HG03521 (cell line): ENCODE results near the gene PIEZO1.

Experiments
- ATAC-seq: cut with Tn5 transposase; IDR thresholded peaks from one replicate; pipeline ENCODE4 v1.9.1; 2021; ENCODE audit warnings: mild to moderate bottlenecking, moderate library complexity; ENCODE audit not compliant: unreplicated experiment

Gene PIEZO1

GRCh38 chr16:88816736-88817535, 31.9 kb upstream of the PIEZO1 start:
- ATAC-seq, result no peak

GRCh38 chr16:88815901-88816589, 31.0 kb upstream of the PIEZO1 start:
- no peak for ATAC-seq

DNA sequence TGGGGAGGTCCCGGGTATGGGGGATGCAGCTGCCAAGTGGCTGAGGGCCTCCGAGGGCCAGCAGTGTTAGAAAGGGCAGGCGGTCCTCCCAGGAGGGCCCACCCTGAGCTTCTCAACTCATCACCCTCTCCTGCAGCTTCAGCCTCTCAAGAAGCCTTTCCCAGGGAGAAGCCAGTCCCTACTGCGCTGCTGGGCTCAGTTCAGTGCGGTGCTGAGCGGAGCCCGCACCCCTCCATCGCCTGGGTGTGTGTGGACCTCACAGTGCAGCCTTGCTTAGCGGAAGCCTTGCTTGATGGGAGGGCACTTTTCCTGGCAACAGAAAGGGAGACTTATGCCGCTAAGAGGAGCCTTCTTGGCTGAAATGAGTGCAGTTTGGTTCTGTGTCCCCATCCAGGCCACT, 30.2 kb upstream of the PIEZO1 start:
- no peak for ATAC-seq

- ATAC-seq, result no peak
Measured at GRCh38 chr16:88814144-88814502, 29.1 kb upstream of the PIEZO1 start.

DNA sequence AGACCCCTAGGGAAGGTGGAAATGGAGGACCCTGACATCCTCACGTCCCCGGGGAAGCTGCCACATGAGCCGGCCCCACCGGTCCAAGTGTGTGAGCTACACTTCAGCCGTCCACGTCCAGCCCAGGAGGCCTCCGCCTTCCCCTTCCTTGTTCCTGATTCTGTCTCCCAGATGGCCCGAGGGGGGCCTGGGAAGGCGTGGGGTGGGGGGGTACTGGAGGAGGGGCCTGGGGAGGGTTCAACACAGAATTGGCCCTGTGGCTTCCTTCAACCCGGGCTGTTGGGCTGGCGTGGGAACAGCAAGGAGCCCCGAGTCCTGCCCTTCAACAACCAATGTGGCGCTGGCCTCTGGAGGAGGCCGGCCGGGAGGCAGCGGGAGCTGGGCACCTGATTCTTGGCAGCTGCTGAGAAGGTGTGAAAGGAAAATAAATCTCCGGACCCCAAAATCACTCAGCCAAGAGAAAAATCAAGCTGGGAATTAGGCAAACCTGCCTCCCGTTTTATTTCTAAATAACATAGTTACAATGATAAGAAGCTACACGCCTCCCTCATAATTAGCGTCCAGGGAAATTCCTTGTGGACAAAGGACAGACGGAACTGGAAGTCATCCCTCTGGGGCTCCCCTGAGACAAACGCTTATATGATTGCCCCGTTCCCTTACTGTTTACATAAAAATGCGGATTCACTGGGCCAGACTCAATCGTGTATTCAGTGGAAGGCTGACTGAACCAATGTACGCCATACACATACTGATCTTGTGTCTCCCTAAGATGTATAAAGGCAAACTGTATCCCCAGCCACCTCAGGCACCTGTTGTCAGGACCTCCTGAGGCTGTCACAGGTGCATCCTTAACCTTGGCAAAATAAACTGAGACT, 28.5 kb upstream of the PIEZO1 start:
- ATAC-seq, result no peak

- ATAC-seq, result no peak
Measured at GRCh38 chr16:88812513-88813268, 27.7 kb upstream of the PIEZO1 start.

GRCh38 chr16:88811769-88812512, 26.9 kb upstream of the PIEZO1 start, which contains the start of gene APRT:
Gene APRT, minus strand, starts transcription at chr16:88811928. Its CDS starts 29 bp downstream, at chr16:88811899.
- peak; percentile 77 for ATAC-seq

DNA sequence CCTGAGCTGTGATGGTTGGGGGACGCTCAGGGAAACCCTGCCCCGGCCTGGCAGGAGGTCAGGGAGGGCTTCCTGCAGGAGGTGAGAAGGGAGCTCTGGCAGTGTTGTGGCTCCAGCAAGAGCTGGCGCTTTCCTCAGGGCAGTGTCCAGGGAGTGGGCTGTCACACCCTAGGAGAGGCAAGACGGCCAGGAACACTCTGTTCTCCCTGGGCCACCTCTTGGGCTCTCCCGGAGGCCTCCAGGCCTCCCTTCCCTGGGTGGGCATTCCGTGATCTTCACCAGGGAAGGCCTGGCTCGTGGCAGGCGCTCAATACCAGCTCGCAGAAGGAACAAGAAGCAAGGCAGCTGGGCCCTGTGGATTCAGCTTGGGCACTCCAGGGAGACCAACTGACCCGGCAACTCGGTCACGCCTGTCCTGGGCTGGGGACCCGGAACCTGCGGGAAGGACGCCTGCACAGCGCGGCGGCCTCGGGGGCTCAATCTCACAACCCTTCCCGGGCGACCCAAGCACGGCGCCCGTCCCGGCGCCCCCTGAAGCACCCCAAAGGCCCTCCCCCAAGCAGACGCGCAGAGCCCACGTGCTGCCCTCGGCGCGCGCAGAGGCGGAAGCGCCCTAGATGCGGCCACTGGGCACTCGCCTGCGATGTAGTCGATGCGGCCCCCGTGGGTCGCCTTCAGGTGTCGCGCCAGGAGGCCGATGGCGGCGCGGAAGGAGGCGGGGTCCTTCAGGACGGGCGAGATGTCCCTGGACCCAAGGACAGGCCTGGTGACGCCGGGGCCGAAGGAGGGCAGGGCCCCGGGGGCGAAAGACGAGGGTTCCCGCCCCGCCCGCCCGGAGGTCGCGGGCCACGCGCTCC, 26.1 kb upstream of the PIEZO1 start:
- ATAC-seq, result peak; percentile 47

DNA sequence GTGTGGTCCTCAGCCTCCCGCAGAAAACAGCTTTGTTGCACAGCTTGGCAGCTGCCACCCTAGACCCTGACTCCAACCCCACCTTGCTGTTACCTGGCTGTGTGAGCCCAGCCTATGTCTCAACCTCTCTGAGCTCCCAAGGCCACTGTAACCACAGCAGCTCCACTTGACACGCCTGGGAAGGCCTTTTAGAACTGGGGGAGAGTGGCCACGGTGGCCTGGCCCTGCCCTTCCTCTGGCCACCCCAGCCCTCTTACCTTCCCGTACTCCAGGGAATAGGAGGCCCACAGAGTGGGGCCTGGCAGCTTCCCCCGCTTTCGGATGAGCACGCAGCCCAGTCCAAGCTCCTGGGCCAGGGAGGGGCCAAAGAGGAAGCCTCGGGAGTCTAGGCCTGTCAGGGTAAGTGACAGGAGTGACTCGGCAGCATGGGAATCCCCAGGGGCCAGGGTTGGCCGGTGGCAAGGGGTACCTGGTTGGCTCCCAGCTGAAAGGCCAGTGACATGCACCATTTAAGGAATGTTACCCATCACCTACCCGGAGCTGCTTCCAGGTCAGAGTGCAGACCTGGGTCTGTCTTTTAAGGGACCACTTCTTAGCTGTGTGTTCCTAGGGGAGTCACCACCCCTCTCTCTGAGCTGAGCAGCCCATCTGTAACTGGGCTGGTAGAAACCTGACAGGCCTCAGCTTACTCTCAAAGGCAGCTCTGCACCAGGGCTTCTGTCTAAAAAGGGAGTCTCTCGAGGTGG, 25.3 kb upstream of the PIEZO1 start:
- ATAC-seq, result no peak

DNA sequence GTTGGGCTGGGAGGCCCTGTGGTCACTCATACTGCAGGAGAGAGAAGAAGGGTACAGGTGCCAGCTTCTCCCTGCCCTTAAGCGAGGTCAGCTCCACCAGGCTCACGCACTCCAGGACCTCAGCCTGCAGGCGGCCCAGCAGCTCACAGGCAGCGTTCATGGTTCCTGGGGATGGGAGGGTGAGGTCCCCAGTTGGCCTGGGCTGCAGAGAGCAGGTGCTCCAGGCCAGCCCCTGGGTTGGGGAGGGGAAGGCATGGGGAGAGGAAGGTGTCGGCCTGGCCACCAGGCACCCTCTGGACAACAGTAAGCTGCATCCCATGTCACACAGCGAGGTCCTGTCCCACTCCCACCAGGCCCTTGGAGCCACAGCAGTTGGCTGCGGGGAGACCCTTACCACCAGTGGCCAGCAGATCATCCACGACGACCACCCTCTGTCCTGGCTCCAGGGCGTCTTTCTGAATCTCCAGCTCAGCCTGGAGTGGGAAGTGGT, 24.7 kb upstream of the PIEZO1 start:
- no peak for ATAC-seq

- ATAC-seq, result no peak
Measured at GRCh38 chr16:88809068-88809675, 24.2 kb upstream of the PIEZO1 start.

DNA sequence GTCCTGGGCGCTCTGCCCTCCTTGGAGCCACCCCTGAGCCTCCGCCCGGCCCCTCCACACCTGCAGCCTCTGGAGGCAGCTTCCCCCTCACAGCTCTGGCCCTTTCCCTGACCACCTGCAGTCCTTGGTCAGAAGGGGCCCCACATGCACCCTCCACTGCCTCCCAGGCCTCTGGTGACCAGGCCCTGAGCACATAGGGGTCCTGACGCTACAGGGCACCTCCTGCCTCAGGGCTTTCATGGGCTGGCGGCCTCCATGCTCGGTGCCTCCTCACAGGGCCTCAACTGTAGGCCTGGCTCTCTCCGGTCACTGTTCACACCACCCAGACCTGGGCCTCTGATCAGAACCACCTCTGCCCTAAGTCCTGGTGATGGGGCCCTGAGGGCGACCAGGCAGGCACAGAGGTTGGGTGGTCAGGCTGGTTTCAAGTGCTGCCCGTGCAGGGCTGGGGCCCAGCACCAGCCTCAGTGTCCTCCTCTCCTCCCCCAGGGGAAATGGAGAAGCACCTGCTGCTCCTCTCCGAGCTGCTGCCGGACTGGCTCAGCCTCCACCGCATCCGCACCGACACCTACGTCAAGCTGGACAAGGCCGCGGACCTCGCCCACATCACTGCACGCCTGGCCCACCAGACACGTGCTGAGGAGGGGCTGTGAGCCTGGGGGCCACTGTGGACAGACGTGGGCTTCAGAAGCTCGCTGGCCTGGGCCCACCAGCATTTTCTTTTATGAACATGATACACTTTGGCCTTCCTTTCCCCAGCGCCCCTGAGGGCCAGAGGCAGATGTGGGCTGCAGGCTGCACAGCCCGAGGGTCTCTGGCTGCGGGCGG, 22.8 kb upstream of the PIEZO1 start:
- no peak for ATAC-seq

DNA sequence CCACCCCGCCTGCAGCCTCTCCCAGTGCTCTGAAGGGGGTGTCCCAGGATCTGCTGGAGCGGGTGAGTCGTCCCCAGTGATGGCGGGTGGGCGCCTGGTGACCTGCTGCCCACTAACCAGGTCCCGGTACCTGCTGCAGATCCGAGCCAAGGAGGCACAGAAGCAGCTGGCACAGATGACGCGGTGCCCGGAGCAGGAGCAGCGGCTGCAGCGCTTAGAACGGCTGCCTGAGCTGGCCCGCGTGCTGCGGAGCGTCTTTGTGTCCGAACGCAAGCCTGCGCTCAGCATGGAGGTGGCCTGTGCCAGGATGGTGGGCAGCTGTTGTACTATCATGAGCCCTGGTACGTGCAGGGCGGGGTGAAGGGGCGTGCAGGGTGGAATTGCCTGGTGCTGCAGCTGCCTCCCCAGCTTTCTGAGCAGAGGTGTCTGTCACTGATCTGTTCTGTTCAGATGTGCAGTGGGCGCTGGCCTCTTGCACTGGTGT, 22.2 kb upstream of the PIEZO1 start:
- ATAC-seq, result no peak

DNA sequence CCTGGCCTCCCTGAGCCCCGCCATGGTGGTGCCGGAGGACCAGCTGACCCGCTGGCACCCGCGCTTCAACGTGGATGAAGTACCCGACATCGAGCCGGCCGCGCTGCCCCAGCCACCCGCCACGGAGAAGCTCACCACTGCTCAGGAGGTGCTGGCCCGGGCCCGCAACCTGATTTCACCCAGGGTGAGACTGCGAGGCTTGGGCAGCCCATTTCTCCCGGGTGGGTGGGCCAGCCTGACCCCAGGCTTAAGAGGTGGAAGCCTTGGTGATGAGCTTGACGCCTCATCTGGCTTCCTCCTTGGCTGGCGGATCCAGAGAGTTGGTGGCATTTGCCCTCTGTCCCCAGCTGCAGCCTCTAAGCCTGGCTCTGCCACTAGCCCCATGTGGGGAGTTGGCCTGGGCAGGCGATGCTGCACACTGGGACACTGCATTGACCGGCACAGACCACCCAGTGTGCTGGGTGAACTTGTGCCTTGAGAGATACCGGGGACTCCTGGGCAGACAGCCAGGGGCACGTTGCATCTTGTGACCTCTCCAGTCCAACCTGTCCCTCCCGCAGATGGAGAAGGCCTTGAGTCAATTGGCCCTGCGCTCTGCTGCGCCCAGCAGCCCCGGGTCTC, 21.6 kb upstream of the PIEZO1 start:
- no peak for ATAC-seq

GRCh38 chr16:88805887-88806393, 20.9 kb upstream of the PIEZO1 start:
- ATAC-seq, result no peak

DNA sequence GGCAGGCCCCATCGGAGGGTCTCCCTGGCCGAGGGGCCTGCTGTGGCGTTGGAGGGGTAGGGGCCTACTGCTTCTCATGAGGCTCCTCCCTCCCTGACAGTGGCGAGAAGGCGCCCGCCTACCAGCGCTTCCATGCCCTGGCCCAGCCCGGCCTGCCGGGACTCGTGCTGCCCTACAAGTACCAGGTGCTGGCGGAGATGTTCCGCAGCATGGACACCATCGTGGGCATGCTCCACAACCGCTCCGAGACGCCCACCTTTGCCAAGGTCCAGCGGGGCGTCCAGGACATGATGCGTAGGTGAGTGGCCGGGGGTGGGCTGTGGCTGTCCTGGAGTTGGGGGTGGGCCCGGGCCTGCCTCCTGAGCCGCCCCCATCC, 20.3 kb upstream of the PIEZO1 start:
- no peak for ATAC-seq
